GM19193 (cell line): Measurements from ENCODE around the gene SLC23A1.

Experiments used
- POLR2A ChIP-seq: IDR thresholded peaks from 4 replicates; pipeline ENCODE4 v1.6.1; 2011; ENCODE audit not compliant: insufficient read depth, insufficient read length; ENCODE audit errors: extremely low read depth

The SLC23A1 gene

DNA sequence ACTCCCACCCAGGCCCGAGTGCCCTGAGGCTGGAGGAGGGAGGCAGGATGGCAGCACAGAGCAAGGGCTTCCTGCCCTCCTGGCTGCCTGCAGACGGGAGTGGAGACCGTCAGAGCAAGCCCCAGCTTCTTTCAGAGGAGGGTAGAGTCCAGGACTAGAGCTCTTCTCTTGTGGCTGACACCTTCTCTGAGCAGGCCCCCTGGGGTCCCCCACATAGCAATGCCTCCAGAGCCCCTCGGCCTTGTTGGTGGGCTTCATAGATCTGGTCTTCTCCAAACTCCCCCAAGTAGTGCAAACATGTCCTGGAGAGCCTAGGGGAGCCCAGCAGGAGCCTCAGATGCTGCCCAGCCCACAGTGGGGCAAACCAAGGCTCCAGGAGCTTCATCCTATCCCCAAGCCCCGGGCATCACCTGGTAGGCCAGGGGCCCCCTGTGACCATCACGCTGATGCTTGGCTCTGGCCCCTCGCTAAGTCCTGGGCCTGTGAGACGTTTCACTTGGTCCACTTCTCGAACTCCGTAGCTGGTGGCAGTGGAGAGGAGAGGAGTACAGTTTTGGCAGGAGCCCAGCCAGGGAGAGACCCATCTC is 4.6 kb upstream of the SLC23A1 start:
- no peak for TF ChIP-seq POLR2A

GRCh38 chr5:139386050-139386438 is 2.9 kb upstream of the SLC23A1 start:
- no peak for TF ChIP-seq POLR2A

- peak; percentile 36 for TF ChIP-seq POLR2A
Measured at GRCh38 chr5:139385061-139386049, 2.3 kb upstream of the SLC23A1 start.

DNA sequence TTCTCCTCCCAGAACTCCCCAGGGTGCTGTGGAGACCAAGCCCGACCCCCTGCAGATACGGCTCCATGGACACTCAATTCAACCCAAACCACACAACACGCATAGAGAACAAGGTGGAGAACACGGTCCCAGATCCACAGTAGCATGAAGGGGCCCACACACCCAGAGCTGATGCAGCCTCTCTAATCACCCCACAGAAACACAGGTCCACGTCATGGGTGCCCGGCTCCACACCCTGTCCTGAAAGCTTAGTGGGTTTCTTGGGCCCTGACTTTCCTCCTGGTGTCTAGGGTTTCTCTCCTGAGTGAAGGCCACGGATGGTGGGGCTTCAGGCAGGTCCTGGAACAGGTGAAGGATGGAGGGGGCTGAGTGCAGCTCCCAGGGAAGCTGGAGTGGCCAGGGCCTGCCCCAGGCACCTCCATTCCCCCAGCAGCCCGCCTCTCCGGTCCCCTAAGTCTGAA is 1.5 kb upstream of the SLC23A1 start:
- peak; percentile 23 for TF ChIP-seq POLR2A

GRCh38 chr5:139383993-139384590 is 995 bp upstream of the SLC23A1 start:
- TF ChIP-seq POLR2A: no peak

DNA sequence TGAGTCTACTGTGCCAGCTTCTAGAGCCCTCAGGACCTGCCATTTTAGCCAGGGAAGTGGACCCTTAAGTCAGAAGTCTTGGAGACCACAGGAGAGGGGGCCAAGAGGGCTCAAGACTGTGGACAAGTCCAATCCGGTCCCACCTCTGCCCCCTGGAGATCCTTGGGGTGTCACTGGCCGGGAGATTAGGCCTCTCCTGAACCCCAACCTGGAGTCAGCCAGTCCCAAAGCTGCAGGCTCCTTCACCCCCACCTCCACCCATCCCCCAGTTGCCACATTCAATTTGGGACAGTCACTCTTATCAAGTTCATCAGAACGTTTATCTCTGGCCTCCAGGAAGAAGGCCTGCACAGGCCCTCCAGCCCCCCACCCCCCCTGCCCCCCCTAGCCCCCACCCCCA is 290 bp downstream of the SLC23A1 start:
- TF ChIP-seq POLR2A: peak; percentile 6

DNA sequence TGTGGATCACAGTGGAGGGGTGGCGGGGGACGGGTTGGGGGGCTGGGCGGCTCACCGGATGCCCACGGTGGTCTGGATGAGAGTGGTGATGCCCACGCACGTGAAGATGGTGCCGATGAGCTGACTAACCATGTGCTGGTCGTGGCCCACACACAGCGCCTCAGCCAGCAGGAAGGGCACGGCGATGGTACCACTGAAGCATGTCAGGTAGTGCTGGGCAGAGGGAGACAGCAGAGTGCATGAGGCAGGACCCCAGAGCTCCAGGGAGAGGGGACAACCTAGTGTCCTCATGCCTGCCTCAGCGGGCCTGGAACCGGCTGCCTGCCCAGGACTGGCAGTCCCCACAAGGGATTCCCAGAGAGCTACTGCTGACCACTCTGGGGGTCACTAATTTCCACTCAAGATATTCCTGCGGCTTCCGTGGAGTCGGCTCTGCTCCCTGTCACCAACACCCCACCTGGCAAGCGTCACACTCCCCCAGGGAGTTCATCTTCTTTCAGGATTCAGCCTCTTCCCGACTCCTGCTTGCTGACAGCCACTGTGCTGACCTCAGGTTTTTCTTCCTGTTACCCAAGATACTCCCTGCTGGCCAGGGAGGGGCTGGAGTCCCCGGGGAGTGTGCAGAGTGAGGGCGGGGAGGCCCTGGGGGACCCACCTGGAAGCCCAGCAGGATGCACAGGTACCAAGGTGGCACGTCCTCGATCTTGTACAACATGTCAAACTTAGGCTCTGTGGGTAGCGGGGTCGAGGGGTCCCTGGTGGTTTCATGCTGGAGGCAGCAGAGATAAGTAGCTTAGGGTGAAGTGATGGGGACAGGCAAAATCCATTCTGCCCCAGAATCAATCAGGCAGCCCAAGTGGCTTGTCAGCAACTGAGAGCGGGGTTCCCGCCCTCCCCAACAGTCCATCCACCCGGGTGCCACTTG is 998 bp downstream of the SLC23A1 start:
- no peak for TF ChIP-seq POLR2A

DNA sequence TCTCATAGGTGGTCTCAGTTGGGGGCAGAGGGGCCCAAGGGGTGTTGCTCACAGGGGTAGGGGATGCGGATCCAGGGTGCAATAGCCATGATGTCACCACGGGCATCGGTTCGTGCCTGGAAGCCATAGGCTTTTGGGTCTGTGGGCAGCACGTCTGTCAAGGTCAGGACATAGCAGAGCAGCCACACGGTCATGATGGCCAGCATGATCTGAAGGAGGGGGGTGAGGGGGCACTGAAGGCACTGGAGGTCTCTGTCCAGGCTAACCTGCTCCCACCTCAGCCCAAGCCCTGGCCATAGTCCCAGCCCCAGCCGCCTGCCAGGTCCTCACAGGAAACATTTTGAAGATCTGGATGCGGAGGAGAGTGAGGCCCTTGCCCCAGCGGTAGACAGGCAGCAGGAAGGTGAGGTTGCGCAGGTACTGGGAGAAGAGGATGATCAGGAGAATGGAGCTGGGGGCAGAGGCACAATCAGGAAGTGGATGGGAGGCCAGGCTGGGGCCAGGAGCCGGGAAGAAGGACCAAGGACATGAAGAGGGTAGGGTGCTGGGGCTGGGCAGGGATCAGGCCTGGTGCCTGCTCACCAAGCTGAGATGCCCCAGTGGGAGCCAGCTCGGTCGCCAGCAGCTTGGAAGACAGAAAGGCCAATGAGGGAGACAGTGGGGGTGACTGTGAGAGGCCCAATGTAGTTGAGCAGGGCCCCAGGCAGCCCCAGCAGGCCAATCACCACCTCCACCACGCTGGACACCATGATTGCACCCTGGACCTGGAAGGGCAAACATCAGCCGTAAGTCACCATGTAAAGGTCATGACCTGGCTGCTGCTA is 3.3 kb downstream of the SLC23A1 start:
- TF ChIP-seq POLR2A: no peak

DNA sequence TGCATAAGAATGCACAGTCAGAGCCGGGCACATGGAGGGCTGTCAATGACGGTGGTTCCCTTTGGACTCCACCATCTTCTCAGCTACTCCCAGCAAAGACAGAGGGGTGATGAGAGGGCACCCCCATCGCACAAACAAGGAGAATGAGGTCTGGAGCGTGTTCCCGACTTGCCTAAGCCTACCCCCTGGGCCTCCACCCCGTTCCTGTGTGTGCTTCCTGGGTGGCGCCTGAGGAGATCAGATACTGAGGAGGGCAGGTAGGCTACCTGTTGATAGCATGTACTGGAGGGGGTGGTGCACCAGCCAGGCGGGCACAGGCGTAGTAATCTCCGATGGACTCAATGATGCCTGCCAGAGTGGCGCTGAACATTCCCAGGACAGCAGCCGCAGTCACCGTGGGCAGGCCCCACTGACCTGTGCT is 4.1 kb downstream of the SLC23A1 start:
- no peak for TF ChIP-seq POLR2A

DNA sequence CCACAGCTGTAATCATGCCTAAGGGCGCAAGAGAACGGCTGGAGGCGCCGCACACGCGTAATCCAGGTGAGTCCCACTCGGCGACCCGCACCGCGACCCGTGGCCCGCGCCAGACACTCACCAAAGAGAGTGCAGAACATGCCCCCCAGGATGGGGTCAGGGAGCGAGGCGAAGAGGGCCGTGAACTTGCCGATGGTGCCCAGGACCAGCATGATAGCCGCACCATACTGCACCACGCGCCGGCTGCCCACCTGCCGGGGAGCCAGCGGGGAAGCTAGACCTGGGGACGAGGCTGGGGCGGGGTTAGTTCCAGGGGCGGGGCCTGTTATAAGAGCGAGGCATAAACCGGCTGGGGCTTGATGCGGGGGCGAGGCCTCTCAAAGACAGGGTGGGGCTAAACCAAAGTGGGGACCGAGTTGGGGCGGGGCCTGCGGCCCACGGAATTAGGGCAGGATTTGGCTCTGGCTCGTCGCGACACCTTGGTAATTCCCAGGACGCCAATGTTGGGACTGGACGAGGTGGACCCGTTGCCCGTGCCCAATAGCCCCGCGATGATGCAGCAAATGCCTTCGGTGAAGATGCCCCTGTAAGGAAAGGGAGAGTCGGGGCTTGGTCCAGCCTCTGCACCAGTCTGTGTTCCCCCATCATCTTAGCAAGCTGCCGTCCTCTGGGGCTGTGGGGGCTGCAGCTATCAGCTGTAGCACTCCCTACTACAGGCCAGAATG is 4.8 kb downstream of the SLC23A1 start:
- TF ChIP-seq POLR2A: no peak

DNA sequence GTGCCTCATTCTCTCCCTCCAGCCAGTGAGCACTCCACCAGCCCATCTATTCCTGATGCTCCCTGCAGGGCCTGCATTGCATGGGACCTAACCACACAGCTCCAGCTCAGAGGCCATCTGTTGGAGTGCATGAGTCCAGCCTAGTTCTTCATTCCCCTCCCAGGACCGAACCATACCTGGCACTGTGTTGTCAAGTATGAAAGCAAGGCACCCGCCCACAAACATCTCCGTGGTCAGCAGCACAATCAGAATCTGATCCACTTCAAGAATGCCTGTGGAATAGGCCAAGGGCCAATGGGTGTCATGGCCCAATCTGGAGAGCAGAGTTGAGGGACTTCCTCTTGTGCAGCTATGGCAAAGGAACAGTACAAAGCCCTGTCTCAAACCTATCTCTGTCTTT is 5.9 kb downstream of the SLC23A1 start:
- TF ChIP-seq POLR2A: no peak

GRCh38 chr5:139376364-139376763 is 6.7 kb downstream of the SLC23A1 start:
- TF ChIP-seq POLR2A: no peak

DNA sequence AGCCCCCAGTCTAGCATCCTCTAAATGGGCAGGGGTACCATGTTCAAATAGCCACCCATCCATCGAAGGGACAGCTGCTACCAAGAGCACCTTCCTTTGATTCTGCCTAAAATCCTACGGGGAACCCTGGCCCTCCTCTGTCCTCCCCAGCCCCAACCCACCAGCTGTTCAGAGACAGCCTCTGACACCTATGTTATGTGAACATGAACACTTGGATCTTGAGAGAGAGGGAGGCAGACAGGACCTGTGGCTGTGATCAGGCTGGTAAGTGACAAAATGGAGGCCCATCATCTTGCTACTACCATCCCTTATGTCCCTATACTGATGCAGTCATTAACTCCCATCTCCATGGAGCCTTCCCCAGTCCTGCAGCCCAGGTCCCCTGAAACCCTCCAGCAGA is 8.2 kb downstream of the SLC23A1 start:
- no peak for TF ChIP-seq POLR2A
